Sigmoid colon (tissue), 7 donors: ENCODE measurements around the gene SGCD. TPM values are rescaled to one million over a fixed set of nuclear protein-coding genes. Genes with fewer than 3 reads are reported as not detected.

ENCODE experiments used
- DNase-seq: peaks from one replicate; pipeline ENCODE4 v3.0.0-alpha.2; 2019
- H3K27ac ChIP-seq, 4 donors: fragments of 200-600 bp; sonication (generic); one replicate each; pipeline ENCODE4 v1.5.1; 2016 to 2019; ENCODE audit warnings: mild to moderate bottlenecking in 1 of 4
- H3K27me3 ChIP-seq, 3 donors: fragments of 200-600 bp; sonication (generic); one replicate each; pipeline ENCODE4 v1.5.1; 2019; ENCODE audit warnings: mild to moderate bottlenecking in 1 of 3
- H3K36me3 ChIP-seq, 4 donors: fragments of 200-600 bp; sonication (generic); one replicate each; pipeline ENCODE4 v1.5.1; 2016 to 2019
- H3K4me1 ChIP-seq, 4 donors: fragments of 200-600 bp; sonication (generic); one replicate each; pipeline ENCODE4 v1.5.1; 2017 to 2019
- H3K4me3 ChIP-seq, 4 donors: fragments of 200-600 bp; sonication (generic); one replicate each; pipeline ENCODE4 v1.5.1; 2017 to 2019; ENCODE audit warnings: mild to moderate bottlenecking in 2 of 4, moderate library complexity in 1 of 4
- H3K9me3 ChIP-seq, 4 donors: fragments of 200-600 bp in 3 of 4; sonication (generic) in 3 of 4; one replicate each; pipeline versions ENCODE4 v1.5.1 to v1.6.1; 2013 to 2019
- EP300 ChIP-seq, 4 donors: sonication (generic); formaldehyde crosslinking; IDR thresholded peaks; one replicate each; pipeline ENCODE4 v1.6.1; 2017; ENCODE audit warnings: antibody characterized with exemption in 4 of 4
- POLR2A ChIP-seq, 2 donors: fragments of 450-650 bp; IDR thresholded peaks; one replicate each; pipeline ENCODE4 v1.6.1; 2016; ENCODE audit warnings: antibody characterized with exemption in 2 of 2, mild to moderate bottlenecking in 2 of 2, moderate library complexity in 2 of 2
- POLR2AphosphoS5 ChIP-seq, 4 donors: sonication (generic); formaldehyde crosslinking; IDR thresholded peaks; one replicate each; pipeline ENCODE4 v1.6.1; 2017; ENCODE audit warnings: antibody characterized with exemption in 4 of 4
- WGBS, 2 donors: extraction: QIAGEN DNeasy Blood & Tissue Kit; methylation state at CpG; one replicate each; pipeline ENCODE4 v1.1.7; 2013; 5-methylcytosine and 5-hydroxymethylcytosine counted together
- intact Hi-C: fragments of 100-400 bp; cut with DNase I; formaldehyde crosslinking; loops from one replicate; pipeline ENCODE4 v1.15.1; 2023
- polyA plus RNA-seq, 3 donors: library from polyadenylated mRNA; stranded (reverse); fragments of 200-250 nt; gene quantifications; one replicate each; pipeline ENCODE4 v1.2.3, GENCODE V29; 2013
- total RNA-seq, 4 donors: library from RNA; depleted of rRNA; stranded (reverse); fragments of >200 nt; gene quantifications; one replicate each; pipeline ENCODE4 v1.1.0, GENCODE V29; 2016
- TF ChIP-seq, protein P1 (sequence below), 4 experiments: fragments of 450-650 bp in 3 of 4; fragments of 200-600 bp in 1 of 4; IDR thresholded peaks; one replicate each; pipeline ENCODE4 v1.5.1; 2016 to 2019; ENCODE audit warnings: antibody characterized with exemption in 4 of 4, mild to moderate bottlenecking in 3 of 4, moderate library complexity in 2 of 4
- donor health status: healthy with polysubstance abuse.
- donor health status: Bipolar disorder and iron deficiency.
- donor health status: healthy.

Gene SGCD
- total and polyA plus RNA-seq, 7 donors = under 0.01 to 34.3 (median 8.2) TPM

GRCh38 chr5:156680831-156681230 is 353.9 kb downstream of the SGCD start:
- no peak for TF ChIP-seq POLR2AphosphoS5 (IDR thresholded peaks at IDR 0.05)
- no peak for TF ChIP-seq POLR2A (IDR thresholded peaks at IDR 0.05)
- intact Hi-C loops = no loop called here
- DNase-seq = no peak
- Histone ChIP-seq H3K4me3 (no peak overlapping the region), H3K27me3 (no peaks in the 10 kb centered on the region), H3K4me1 (peaks cover 0 to 20% (median 5%) of the 10 kb centered on the region in 4 donors), H3K27ac (no peak overlapping the region), H3K36me3 (no peaks in the 10 kb centered on the region), H3K9me3 (no peaks in the 10 kb centered on the region)
- WGBS, 2 donors = 82 to 92% methylated on average over 10 of the region's 10 CpGs

GRCh38 chr5:156681265-156681664 is 354.3 kb downstream of the SGCD start:
- H3K4me3 ChIP-seq = no peak overlapping the region
- no peak for DNase-seq
- peaks cover 0 to 16% (median 5%) of the 10 kb centered on the region in 4 donors for H3K4me1 ChIP-seq
- WGBS, 2 donors = 83 to 84% methylated on average over 3 of the region's 3 CpGs
- TF ChIP-seq, protein P1, sequence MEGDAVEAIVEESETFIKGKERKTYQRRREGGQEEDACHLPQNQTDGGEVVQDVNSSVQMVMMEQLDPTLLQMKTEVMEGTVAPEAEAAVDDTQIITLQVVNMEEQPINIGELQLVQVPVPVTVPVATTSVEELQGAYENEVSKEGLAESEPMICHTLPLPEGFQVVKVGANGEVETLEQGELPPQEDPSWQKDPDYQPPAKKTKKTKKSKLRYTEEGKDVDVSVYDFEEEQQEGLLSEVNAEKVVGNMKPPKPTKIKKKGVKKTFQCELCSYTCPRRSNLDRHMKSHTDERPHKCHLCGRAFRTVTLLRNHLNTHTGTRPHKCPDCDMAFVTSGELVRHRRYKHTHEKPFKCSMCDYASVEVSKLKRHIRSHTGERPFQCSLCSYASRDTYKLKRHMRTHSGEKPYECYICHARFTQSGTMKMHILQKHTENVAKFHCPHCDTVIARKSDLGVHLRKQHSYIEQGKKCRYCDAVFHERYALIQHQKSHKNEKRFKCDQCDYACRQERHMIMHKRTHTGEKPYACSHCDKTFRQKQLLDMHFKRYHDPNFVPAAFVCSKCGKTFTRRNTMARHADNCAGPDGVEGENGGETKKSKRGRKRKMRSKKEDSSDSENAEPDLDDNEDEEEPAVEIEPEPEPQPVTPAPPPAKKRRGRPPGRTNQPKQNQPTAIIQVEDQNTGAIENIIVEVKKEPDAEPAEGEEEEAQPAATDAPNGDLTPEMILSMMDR (IDR thresholded peaks at IDR 0.05) = no peak
- TF ChIP-seq EP300 (IDR thresholded peaks at IDR 0.05) (no peak), POLR2AphosphoS5 (IDR thresholded peaks at IDR 0.05) (no peak), POLR2A (IDR thresholded peaks at IDR 0.05) (no peak)
- H3K9me3 ChIP-seq = no peaks in the 10 kb centered on the region
- intact Hi-C loops = no loop called here
- no peaks in the 10 kb centered on the region for H3K27me3 ChIP-seq
- no peak overlapping the region for H3K27ac ChIP-seq
- no peaks in the 10 kb centered on the region for H3K36me3 ChIP-seq

- WGBS, 2 donors = 30 to 36% methylated on average over 2 of the region's 2 CpGs
- no peaks in the 10 kb centered on the region for H3K27me3 ChIP-seq
- no peak for DNase-seq
- no peak overlapping the region for H3K4me3 ChIP-seq
- H3K36me3 ChIP-seq = no peaks in the 10 kb centered on the region
- no peaks in the 10 kb centered on the region for H3K9me3 ChIP-seq
- intact Hi-C loops = no loop called here
- TF ChIP-seq EP300 (IDR thresholded peaks at IDR 0.05) = no peak
- TF ChIP-seq POLR2AphosphoS5 (IDR thresholded peaks at IDR 0.05) = no peak
- TF ChIP-seq, protein P1 (IDR thresholded peaks at IDR 0.05) = no peak
- no peak for TF ChIP-seq POLR2A (IDR thresholded peaks at IDR 0.05)
- H3K27ac ChIP-seq = no peak overlapping the region
- peaks cover 0 to 23% (median 5%) of the 10 kb centered on the region in 4 donors for H3K4me1 ChIP-seq
Measured at GRCh38 chr5:156682971-156683370, 356.0 kb downstream of the SGCD start.

DNA sequence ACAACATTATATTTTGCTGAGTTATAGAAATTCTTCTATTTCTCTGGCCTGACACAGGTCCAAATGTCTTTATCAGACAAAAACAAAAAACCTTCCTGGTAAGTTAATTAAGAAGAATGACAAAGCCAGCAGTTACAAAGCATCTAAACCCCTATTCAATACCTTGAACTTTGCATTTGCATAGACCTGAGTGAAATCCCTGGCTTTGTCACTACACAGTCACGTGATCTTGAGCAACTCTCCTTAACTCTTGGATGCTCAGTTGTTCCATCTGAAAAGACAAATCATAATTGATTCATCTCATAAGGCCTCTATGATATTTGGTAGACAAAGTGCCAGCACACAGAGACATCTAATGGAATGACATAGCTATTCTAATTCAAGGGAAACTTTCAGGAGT is 356.5 kb downstream of the SGCD start:
- Histone ChIP-seq H3K27me3 (no peaks in the 10 kb centered on the region), H3K4me1 (peaks cover 0 to 18% (median 4%) of the 10 kb centered on the region in 4 donors), H3K27ac (no peak overlapping the region), H3K4me3 (no peak overlapping the region), H3K9me3 (no peaks in the 10 kb centered on the region), H3K36me3 (no peaks in the 10 kb centered on the region)
- 62 to 74% methylated on average over 1 of the region's 1 CpG for WGBS, 2 donors
- TF ChIP-seq POLR2AphosphoS5 (IDR thresholded peaks at IDR 0.05) (no peak), POLR2A (IDR thresholded peaks at IDR 0.05) (no peak), EP300 (IDR thresholded peaks at IDR 0.05) (no peak)
- TF ChIP-seq, protein P1 (IDR thresholded peaks at IDR 0.05) = no peak
- no peak for DNase-seq
- intact Hi-C loops = no loop called here

DNA sequence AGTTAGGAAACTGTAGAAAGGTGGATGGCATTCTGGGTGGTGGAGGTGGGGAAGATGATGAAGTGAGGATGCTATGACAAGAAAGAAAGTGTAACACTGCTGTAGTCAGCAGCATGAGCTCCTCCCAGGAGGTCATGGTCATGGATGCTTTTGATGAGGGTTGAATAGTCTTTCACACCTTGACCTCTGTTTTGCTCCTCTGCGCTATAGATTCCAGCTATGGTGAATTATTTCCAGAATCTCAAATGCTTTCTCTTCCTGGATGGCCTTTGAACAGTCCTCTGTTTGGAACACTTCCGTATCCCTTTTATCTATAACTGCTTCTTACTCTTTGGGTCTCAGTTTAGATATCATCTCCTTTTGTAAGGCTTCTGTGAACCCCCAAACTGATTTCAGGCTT is 357.3 kb downstream of the SGCD start:
- peaks cover 0 to 15% (median 4%) of the 10 kb centered on the region in 4 donors for H3K4me1 ChIP-seq
- intact Hi-C loops = no loop called here
- TF ChIP-seq EP300 (IDR thresholded peaks at IDR 0.05) (no peak), POLR2AphosphoS5 (IDR thresholded peaks at IDR 0.05) (no peak), POLR2A (IDR thresholded peaks at IDR 0.05) (no peak)
- TF ChIP-seq, protein P1 (IDR thresholded peaks at IDR 0.05) = no peak
- H3K9me3 ChIP-seq = no peaks in the 10 kb centered on the region
- 35 to 74% methylated on average over 2 of the region's 2 CpGs for WGBS, 2 donors
- no peaks in the 10 kb centered on the region for H3K36me3 ChIP-seq
- no peak overlapping the region for H3K4me3 ChIP-seq
- no peak for DNase-seq
- no peak overlapping the region for H3K27ac ChIP-seq
- H3K27me3 ChIP-seq = no peaks in the 10 kb centered on the region
